ENCODE data around the gene FZD7.

FZD7 gene

DNA sequence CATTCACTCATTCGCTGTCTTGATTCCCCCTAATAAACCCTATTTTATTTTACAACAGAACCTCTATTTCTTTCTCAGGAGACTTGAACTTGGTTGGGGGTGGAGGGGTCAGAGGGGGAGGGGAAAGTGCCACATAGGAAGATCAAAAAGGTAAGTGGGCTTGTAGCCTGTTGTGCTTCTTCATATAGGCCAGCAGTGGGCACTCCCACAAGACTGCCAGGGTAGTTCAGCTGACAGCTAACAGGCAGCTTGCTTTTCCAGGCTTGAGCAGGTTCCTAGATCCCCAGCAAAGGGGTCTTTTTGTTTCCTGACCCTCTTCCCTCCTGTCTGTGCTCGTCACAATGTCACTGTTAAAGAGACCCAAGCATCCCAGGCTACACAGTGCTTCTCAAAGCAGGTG lies 38.6 kb downstream of the FZD7 start:
- DNase-seq, result no peak

DNA sequence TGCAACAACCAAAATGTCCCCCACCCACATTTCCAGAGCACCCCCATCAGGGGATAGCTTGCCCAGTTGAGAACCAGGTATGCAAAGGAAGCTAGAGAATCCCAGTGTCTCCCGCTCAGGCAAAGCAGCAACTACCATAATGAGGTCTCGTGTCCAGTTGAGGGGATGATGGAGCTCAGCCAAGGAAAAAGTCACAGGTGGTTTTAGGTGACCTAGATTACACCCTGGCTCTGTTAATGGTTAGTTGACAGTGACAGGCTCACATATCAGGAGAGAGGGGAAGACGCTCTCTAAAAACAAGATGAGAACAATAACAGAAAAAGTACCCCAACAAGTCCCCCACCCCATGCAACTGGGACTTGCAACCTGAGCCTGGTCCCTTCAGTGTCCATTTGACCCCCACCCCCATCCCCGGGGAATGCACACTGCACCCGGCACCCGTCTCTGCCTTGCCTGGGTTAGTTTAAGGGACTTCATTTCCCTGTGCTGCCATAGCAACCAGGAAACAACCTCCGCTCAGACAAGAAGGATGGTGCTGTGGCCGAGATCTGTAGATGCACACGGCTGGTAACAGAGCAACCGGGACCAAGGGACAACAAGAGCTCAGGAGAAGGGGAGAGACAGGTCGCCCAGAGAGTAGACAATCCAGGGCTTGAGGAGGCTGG lies 39.2 kb downstream of the FZD7 start, which contains the start of gene KIAA2012:
TSS of gene KIAA2012 (plus strand) at position 519 of the 665 bp plus-strand sequence. CDS start 373 bp downstream, outside the sequence.
- DNase-seq, result peak; percentile 20

GRCh38 chr2:202074324-202074723 lies 40.7 kb downstream of the FZD7 start:
- DNase-seq, result no peak

- DNase-seq, result no peak
These were observed 45.7 kb downstream of the FZD7 start for GRCh38 chr2:202079310-202079709.

GRCh38 chr2:202084265-202084664 lies 50.6 kb downstream of the FZD7 start:
- DNase-seq, result no peak

All from NCI-H774 (cell line).